Stimulated activated CD8-positive, alpha-beta memory T cell treated with anti-CD3 and anti-CD28 coated beads, Interleukin-12 subunit alpha, Interleukin-12 subunit beta, amount 100 ng/mL, for 4 hours (primary cell): ENCODE results near the gene CXCR5.

Experiments
- DNase-seq: peaks from one replicate; pipeline ENCODE4 v3.0.0-alpha.2; 2020; ENCODE audit warnings: low read depth

The CXCR5 gene

DNA sequence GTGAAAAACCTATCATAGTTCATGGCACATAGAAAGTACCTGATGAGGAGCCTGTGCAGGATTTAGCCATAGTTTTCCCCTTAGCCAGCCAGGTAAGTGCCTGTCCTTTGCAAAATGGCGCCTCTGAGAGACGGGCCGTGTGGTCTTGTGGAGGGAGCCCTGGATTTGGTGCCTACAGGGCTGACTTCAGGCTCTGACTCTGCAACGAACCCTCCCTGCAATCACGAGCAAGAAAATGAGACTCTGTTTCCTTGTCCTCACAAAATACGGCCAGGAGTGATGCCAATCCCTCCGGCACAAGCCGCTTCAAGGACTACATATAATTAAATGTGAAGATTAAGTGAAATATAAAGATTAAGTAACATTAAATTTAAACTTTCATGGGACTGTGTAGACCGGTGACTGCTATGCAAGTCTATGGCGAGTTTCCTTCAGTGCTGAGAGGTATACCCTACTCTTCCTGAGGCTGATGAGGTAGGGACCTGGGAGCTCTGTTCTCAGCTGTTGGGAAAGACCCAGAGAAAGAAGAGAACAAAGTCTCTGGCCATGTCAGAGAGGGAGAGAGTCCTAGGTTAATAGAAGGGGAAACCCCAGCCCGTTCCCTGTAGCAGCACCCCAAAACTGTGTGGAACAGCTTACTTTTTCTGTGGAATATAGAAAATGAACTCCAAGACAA is 6.1 kb upstream of the CXCR5 start:
- no peak for DNase-seq

GRCh38 chr11:118878163-118878563 is 5.5 kb upstream of the CXCR5 start:
- no peak for DNase-seq

DNA sequence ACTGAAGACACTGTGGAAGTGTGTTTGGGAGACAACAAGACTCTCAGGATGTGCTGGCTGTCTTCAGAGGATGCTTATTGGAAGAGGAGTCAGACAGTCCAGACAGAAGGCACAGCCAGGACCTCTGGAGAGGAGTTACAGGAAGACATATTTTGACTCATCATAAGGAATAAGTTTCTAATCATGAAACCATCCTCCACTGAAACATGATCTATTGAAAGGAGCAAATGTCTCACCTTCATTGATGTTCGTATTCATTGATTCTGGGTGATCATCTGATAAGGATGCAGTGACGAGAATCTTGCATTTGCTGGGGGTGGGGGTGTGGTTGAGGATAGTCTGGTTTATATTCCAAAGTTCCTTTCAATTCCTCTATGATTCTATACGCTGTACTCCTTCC is 2.5 kb upstream of the CXCR5 start:
- DNase-seq = no peak

GRCh38 chr11:118882491-118882890 is 1.2 kb upstream of the CXCR5 start:
- no peak for DNase-seq

- no peak for DNase-seq
These were observed 706 bp upstream of the CXCR5 start for GRCh38 chr11:118883004-118883367.

GRCh38 chr11:118884875-118885274 is 1.2 kb downstream of the CXCR5 start:
- DNase-seq = no peak

DNA sequence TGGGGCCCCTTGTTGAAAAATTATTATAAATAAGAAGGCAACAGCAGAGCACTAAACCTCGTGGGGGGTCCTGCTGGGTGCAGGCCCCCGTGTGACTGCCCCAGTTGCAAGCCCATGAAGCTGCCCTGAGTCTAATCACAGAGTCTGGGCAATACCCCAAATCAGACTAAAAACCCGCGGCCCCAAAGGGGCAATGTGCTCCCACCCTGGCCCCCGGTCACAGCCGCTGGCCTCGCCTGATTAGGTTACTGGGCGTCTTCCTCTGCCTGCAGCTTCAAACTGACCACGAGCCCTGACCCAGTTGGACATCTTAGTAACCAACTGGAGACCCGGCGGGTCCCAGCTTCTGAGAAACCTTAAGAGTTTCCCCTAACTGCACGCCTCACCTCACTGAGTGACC is 1.6 kb downstream of the CXCR5 start:
- DNase-seq = no peak

- DNase-seq = no peak
These were observed 2.3 kb downstream of the CXCR5 start for GRCh38 chr11:118885831-118886565.

GRCh38 chr11:118886681-118887111 is 3.0 kb downstream of the CXCR5 start:
- DNase-seq = no peak

GRCh38 chr11:118887206-118887605 is 3.5 kb downstream of the CXCR5 start:
- DNase-seq = no peak

DNA sequence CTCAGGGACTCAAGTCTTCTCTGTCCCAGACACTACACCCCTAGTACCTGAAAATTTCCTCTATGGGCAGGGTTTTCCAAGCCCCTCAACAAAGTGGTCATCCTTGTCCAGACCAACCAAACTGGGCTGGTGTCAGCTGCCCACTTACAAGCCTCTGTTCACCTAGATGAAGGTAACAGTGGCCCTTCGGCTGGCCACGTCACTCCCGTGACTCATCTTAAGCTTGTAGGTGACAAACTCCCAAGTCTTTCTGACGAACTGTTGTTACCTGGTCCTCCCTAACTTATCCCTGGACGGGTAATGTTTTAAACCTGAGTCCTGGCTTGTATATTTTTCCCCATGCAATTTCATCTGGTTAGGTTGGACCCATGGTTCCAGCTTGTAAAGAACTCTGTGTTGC is 4.7 kb downstream of the CXCR5 start:
- DNase-seq = no peak

- no peak for DNase-seq
These were observed 6.1 kb downstream of the CXCR5 start for GRCh38 chr11:118889797-118890196.

DNA sequence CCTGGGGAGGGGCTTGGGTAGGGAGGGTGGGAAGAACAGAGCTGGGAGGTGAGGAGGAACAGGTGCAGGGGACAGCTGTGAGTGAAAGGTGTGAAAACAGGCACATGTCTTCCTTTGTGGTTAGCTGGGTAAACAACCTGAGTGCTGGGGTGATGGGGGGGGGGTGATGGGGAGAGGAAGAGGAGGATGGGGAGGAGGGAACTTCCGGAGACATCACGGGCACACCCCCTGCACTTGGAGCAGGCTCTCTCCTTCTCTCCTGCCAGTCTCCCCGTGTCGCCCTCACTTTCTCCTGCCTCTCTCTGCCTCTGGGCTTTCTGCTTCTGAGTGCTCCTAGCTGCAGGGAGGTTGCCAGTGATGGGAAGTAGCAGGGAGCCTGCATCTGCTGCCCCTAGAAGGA is 8.8 kb downstream of the CXCR5 start:
- DNase-seq = no peak

DNA sequence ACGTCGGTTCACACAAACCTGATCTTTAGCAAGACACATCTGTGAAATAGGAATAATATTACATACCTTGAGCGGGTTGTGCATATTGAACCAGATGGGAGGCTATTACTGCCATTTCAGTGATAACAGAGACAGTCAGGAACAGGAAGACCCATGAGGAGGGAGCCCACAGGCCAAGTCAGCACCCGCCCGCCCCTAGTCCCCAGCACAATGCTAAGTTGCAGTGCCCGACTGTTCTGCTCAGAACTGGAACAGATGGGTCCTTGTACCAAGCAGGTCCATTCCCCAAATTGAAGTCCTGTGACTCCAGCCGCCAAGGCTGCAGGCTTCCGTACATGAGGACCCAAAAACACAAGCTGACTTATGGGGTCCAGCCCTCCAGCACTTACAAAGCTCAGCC is 9.3 kb downstream of the CXCR5 start:
- DNase-seq = no peak

GRCh38 chr11:118893662-118894061 is 10.0 kb downstream of the CXCR5 start:
- no peak for DNase-seq

GRCh38 chr11:118894192-118894591 is 10.5 kb downstream of the CXCR5 start:
- DNase-seq = no peak

DNA sequence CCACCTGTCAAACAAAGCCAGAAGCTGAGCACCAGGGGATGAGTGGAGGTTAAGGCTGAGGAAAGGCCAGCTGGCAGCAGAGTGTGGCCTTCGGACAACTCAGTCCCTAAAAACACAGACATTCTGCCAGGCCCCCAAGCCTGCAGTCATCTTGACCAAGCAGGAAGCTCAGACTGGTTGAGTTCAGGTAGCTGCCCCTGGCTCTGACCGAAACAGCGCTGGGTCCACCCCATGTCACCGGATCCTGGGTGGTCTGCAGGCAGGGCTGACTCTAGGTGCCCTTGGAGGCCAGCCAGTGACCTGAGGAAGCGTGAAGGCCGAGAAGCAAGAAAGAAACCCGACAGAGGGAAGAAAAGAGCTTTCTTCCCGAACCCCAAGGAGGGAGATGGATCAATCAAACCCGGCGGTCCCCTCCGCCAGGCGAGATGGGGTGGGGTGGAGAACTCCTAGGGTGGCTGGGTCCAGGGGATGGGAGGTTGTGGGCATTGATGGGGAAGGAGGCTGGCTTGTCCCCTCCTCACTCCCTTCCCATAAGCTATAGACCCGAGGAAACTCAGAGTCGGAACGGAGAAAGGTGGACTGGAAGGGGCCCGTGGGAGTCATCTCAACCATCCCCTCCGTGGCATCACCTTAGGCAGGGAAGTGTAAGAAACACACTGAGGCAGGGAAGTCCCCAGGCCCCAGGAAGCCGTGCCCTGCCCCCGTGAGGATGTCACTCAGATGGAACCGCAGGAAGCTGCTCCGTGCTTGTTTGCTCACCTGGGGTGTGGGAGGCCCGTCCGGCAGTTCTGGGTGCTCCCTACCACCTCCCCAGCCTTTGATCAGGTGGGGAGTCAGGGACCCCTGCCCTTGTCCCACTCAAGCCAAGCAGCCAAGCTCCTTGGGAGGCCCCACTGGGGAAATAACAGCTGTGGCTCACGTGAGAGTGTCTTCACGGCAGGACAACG is 11.7 kb downstream of the CXCR5 start:
- peak; percentile 48 for DNase-seq

DNA sequence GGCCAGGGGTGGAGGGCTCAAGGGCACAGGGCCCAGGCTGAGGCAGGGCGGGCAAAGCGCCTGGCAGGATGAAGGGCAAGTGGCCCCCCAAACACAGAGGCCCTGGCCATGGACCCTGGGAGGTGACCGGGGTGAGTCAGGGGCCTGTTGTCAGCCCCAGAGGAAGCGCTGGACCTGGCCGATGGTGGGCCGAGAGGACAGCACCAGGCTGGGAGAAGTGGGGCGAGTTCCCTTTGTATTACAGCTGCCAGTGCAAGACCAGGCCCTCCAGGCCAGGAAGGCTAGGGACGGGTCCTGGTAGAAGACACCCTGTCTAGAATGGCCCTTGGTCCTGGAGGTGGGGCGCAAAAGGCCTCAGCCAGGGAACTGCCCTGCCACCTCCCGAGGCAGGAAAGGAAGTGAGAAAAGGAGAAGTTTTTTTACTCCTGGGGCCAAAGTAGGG is 12.8 kb downstream of the CXCR5 start:
- DNase-seq = no peak

- no peak for DNase-seq
These were observed 13.4 kb downstream of the CXCR5 start for GRCh38 chr11:118896921-118897591.

- no peak for DNase-seq
These were observed 14.1 kb downstream of the CXCR5 start for GRCh38 chr11:118897721-118898310.

- DNase-seq = no peak
These were observed 15.0 kb downstream of the CXCR5 start for GRCh38 chr11:118898400-118899295.
